ENCODE data around the gene NOD1.

GRCh38 chr7:30472081-30472783 is 6.4 kb downstream of the NOD1 start:
- TF ChIP-seq POLR2A (IDR thresholded peaks at IDR 0.05; ENCODE audit: low read depth, low read length) (no peak), POU2F2 (IDR thresholded peaks at IDR 0.05; ENCODE audit: low read depth, low read length) (no peak), SPI1 (IDR thresholded peaks at IDR 0.05; ENCODE audit: low read depth, low read length) (no peak), POLR2AphosphoS5 (IDR thresholded peaks at IDR 0.05; ENCODE audit: low read depth, low read length) (no peak)
